ENCODE measurements around the gene VILL. TPM values are rescaled to one million over a fixed set of nuclear protein-coding genes. Genes with fewer than 3 reads are reported as not detected.
"Not testable (repeated sequence)": the region's sequence is repeated elsewhere in the genome, so short reads cannot be mapped to it uniquely, and the experiment has no call there.

Gene VILL
- total and polyA plus RNA-seq, 5 experiments from 2014 or later = 12.3 to 41.9 (median 21.6) TPM

DNA sequence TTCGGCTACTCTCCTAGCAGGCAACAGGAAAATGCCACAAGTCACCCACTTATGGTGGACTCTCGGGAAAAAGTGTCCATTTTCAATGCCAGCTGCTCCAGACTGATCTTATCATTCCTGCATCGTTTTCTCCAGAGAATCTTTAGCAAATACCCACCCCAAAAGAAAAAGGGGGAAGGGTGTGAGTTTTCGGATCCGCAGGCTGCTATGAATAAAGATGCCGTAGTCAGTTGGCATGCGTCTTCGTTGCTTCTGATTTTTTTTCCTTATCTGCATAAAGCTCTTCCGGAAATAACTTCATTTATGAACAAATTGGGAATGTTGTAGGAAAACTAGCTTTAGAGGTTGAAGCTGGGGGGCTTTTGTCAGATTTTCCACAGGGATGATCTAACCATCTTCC lies 22.4 kb upstream of the VILL start:
- no peak overlapping the region for H3K4me3 Mint-ChIP-seq

DNA sequence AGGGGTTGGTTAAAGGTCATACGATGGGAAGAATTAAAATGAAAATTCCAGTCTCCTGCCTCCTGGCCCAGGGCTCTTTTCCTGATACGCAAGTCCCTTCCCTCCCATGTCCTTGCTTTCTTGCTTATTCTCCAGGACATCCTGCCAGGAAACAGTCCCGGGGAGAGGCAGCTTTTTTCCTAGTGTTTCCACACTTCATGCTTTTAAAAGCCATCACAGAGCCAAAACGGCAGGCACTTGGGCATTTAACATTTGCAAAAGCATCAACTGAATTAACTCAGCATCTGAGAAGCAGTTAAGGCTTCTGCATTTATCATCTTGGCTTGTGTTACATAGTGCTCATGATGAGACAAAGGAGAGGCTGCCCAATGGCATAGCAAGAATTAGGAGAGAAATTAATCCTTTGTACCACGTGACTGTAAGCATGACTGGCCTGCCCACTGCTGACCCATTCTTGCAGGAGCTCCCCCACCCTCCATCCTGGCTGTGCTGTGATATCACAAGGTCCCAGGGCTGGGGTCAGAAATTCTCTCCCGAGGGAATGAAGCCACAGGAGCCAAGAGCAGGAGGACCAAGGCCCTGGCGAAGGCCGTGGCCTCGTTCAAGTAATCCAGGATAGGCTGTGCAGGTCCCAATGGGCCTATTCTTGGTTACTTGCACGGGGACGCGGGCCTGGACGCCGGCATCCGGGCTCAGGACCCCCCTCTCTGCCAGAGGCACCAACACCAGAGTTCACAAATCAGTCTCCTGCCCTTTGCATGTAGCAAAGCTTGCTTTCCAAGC lies 21.6 kb upstream of the VILL start:
- H3K4me1 Mint-ChIP-seq = no peaks in the 10 kb centered on the region
- DNase-seq = no peak
- H3K4me3 Mint-ChIP-seq = no peak overlapping the region
- no peak for ATAC-seq
- no peaks in the 10 kb centered on the region for H3K36me3 Mint-ChIP-seq
- POLR2A ChIA-PET = no interaction called here
- no peak overlapping the region for H3K27ac Mint-ChIP-seq
- H3K27me3 Mint-ChIP-seq = no peaks in the 10 kb centered on the region
- H3K9me3 Mint-ChIP-seq = no peaks in the 10 kb centered on the region

More for the DNA sequence above, 22.4 kb upstream of the VILL start:
- no peak for DNase-seq
- POLR2A ChIA-PET = interaction anchor here (1.3 kb wide), 1 partner anchor 113 kb away, joined by 3 read pairs; no protein-coding TSS in a partner anchor
- Mint-ChIP-seq H3K36me3 (no peaks in the 10 kb centered on the region), H3K27me3 (no peaks in the 10 kb centered on the region), H3K27ac (no peak overlapping the region), H3K9me3 (no peaks in the 10 kb centered on the region), H3K4me1 (peaks cover 0 to 3% (median 2%) of the 10 kb centered on the region in 4 donors)
- no peak for ATAC-seq

DNA sequence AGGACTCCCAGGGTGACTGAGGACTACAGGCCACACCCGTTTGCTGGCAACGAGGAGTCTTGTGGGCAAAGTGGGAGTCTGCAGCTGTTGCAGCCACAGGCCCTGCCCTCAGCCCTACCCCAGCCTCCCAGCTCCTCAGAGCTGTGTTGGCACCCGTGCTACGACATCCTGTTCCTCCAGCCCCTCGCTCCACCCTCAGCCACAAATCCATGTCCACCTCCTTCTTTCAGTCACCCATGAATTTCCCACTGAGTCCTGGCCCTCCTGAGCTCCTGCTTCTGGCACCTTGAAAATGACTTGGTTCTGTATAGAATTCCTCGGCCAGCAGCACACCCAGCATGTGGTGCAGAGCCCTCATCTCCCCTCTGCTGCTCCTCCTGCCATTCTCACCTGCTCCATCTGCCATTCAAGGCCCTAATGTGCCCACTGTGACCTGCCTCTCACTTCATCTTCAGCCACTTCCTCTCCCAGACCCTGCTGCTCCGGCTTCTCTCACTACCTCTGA lies 20.9 kb upstream of the VILL start:
- no peak overlapping the region for H3K27ac Mint-ChIP-seq

DNA sequence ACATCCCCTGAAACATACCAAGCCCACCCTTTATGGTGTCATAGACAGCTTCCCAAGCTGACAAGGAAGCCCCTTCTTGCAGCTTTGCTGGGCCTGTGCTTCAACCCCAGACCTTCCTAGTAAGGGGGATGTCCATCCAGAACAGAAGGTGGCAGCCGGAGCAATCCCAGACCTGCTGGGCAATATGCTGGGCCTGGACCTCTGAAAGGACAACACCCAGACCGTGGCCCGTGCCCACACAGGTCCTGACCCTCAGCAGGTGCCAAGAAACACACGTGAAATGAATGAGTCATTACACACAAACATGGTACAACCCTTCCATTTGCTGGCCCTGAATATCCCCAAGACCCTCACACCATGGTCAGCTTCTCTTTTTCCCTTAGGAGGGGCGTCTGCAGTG lies 19.8 kb upstream of the VILL start:
- H3K27me3 Mint-ChIP-seq = no peaks in the 10 kb centered on the region
- no peak for ATAC-seq
- POLR2A ChIA-PET = no interaction called here
- DNase-seq = no peak
- no peak overlapping the region for H3K4me3 Mint-ChIP-seq
- peak overlapping the region in 2 of 10 donors; percentile 7 to 33 for H3K27ac Mint-ChIP-seq
- no peaks in the 10 kb centered on the region for H3K36me3 Mint-ChIP-seq
- peaks cover 4 to 8% (median 7%) of the 10 kb centered on the region in 4 donors for H3K4me1 Mint-ChIP-seq
- no peaks in the 10 kb centered on the region for H3K9me3 Mint-ChIP-seq

More for the DNA sequence above, 20.9 kb upstream of the VILL start:
- no peaks in the 10 kb centered on the region for H3K27me3 Mint-ChIP-seq
- POLR2A ChIA-PET = no interaction called here
- ATAC-seq (no peak), DNase-seq (no peak)
- no peaks in the 10 kb centered on the region for H3K36me3 Mint-ChIP-seq
- H3K9me3 Mint-ChIP-seq = no peaks in the 10 kb centered on the region
- H3K4me3 Mint-ChIP-seq = no peak overlapping the region
- peaks cover 0 to 3% (median 2%) of the 10 kb centered on the region in 4 donors for H3K4me1 Mint-ChIP-seq

DNA sequence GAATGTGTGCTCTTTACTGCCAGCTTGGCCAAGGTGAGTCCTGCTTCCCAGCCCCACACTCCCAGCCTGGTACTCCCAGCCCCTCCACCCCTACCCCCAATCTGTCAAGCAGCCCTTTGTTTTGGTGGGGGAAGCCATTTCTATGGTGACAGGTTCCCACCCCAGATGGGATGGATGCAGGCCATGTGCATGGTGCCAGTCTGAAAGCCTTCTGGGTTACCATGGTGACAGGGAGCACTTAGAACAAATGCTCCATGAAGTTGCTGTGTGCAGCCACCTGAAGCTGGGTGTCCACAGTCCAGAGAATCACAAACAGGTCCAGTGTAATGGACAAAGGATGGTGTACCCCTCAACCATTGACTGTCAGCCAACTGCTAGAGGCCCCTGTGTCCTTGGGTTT lies 19.1 kb upstream of the VILL start:
- peaks cover 4 to 8% (median 7%) of the 10 kb centered on the region in 4 donors for H3K4me1 Mint-ChIP-seq
- H3K9me3 Mint-ChIP-seq = no peaks in the 10 kb centered on the region
- no peak for DNase-seq
- no peaks in the 10 kb centered on the region for H3K27me3 Mint-ChIP-seq
- H3K4me3 Mint-ChIP-seq = no peak overlapping the region
- no peak for ATAC-seq
- POLR2A ChIA-PET = no interaction called here
- H3K36me3 Mint-ChIP-seq = no peaks in the 10 kb centered on the region
- no peak overlapping the region for H3K27ac Mint-ChIP-seq

DNA sequence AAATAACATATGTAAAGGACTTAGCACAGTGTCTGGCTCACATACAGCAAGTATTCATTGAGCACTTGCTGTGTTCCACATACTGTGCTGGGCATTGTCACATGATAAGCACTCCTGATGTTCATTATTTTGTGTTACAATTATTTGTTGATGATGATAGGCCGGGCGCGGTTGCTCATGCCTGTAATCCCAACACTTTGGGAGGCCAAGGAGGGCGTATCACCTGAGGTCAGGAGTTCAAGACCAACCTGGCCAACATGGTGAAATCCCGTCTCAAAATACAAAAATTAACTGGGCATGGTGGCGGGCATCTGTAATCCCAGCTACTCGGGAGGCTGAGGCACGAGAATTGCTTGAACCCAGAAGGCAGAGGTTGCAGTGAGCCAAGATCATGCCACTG lies 18.5 kb upstream of the VILL start:
- H3K27ac Mint-ChIP-seq, H3K27me3 Mint-ChIP-seq, ATAC-seq, H3K4me1 Mint-ChIP-seq, DNase-seq, H3K9me3 Mint-ChIP-seq, POLR2A ChIA-PET, H3K36me3 Mint-ChIP-seq, H3K4me3 Mint-ChIP-seq: not testable (repeated sequence)

DNA sequence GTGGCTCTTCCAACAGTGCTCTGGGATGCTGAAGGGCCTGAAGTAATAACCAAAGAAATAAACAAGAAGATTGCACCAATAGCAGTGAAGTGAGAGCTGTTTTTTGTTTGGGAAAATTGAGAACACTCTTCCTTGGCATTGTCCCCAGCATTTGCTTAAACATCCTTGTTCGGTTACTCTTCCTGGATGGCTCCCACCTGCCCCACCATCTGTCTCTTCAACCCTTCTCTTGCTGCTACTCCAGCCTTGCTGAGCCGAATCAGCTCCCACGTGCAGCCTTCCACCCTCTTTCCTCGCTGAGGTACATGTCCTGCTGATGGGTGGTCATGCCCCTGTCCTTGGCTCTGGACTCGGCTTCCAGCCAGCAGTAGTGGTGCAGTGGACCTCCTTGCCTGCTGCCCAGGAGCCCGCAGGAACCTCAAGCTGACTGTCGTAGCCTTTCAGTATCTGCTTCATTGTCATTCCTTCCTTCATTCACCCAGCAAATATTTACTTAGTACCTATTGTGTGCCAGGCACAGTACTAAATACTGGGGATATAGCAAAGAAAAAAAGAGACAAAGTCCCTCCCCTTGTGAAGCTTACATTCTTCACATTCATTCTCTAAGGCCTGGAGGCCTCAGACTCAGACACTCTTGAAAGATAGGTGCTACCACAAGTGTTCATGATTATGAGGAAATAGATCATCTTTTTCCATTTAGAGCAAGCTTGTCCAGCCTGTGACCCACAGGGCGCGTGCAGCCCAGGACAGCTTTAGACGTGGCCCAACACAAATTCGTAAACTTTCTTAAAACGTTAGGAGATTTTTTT lies 17.1 kb upstream of the VILL start:
- Mint-ChIP-seq H3K4me3 (no peak overlapping the region), H3K4me1 (peaks cover 4 to 8% (median 7%) of the 10 kb centered on the region in 4 donors), H3K36me3 (no peaks in the 10 kb centered on the region), H3K27ac (no peak overlapping the region), H3K9me3 (no peaks in the 10 kb centered on the region), H3K27me3 (no peaks in the 10 kb centered on the region)
- DNase-seq = no peak
- no peak for ATAC-seq
- POLR2A ChIA-PET = interaction anchor here (2.1 kb wide), 1 partner anchor 66 kb away, joined by 5 read pairs; the partner anchor contains the start of gene DLEC1

DNA sequence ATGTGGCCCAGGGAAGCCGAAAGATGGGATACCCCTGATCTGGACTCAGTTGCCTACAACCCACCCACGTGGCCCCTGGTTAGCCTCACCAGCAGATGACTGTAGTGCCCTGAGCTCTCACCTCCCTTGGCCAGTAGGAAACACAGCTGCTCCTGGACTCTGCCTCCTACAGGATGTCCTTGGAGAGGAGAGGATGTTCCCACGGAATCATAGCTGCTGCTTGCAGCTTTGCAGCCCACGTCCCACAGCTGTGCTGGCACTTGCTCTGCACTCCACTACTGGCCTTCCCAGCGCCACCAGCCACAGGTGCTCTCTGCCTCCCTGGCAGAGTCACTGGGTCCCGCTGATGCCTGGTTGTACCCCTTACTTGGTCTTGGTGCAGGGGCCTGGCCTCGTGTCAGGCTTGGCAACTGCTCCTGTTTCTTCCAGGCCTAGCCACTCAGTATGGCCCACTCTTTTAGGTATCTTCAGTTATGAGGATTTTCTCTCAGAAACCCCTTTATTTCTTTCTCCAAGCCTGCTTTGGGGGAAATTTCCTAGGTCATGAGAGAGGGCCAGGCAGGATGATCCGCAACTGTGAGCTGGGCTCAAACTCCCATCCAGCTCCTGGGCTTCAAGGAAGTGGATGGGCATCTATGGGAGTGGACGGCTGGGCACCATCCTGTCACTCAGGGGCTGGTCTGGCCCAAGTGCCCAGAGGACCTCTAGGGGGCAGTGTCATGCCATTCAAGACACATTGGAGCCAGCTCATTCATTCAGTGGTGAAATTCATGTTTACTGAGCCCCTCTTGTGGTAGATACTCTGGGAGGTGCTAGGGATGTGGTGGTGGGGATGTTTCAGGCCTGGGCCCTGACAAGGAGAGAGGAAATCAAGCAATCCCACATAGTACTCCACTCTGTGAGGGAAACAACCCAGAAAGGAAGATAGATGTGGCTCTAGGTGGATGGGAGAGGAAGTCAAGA lies 16.2 kb upstream of the VILL start:
- no peak overlapping the region for H3K4me3 Mint-ChIP-seq
- DNase-seq (peak; percentile 51 to 86 (median 67)), ATAC-seq (peak; percentile 99)
- H3K9me3 Mint-ChIP-seq = no peaks in the 10 kb centered on the region
- peak overlapping the region in 3 of 10 donors; percentile 3 to 80 (median 19) for H3K27ac Mint-ChIP-seq
- no peaks in the 10 kb centered on the region for H3K27me3 Mint-ChIP-seq
- POLR2A ChIA-PET = interaction anchor here (0.6 to 2.1 kb wide), 2 partner anchors 39 to 65 kb away, joined by 3 to 5 read pairs; partner anchors contain the start of gene DLEC1
- H3K36me3 Mint-ChIP-seq = no peaks in the 10 kb centered on the region
- peaks cover 4 to 8% (median 7%) of the 10 kb centered on the region in 4 donors for H3K4me1 Mint-ChIP-seq

DNA sequence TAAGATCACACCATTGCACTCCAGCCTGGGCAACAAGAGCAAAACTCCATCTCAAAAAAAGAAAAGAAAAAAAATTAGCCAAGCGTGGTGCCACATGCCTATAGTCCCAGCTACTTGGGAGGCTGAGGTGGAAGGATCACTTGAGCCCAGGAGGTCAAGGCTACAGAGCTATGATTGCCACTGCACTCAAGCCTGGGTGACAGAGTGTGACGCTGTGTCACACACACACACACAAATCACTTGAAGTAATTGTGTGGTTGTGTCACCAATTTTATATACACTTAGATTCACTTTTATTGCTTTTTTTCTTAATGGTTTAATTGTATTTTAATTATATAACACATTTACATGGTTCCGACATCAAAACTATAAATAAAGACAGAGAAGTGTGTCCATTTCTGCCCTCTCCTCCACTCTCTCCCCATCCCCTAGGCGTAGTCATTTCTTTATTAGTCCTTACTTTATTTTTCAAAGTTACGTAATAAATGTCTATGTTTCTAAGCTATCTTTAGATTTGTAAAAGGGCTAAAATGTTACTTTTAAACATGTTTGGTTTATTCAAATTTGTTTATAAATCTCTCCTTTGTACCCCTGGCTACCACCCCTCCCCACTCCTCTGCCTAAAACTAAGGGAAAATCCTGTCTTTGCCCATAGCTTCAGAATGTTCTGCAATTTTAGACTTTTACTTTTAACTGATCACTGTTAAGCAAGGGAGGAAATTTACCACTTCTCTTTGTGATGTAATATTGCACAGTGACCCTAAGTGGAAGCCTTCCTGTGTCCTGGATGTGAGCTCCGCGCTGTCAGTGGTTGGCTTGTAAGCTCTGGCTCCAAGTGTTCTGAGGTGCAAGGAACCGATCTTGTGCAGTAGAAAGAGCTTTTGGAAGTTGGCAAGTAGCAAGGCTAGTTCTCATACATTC lies 10.8 kb upstream of the VILL start:
- H3K27me3 Mint-ChIP-seq = no peaks in the 10 kb centered on the region

DNA sequence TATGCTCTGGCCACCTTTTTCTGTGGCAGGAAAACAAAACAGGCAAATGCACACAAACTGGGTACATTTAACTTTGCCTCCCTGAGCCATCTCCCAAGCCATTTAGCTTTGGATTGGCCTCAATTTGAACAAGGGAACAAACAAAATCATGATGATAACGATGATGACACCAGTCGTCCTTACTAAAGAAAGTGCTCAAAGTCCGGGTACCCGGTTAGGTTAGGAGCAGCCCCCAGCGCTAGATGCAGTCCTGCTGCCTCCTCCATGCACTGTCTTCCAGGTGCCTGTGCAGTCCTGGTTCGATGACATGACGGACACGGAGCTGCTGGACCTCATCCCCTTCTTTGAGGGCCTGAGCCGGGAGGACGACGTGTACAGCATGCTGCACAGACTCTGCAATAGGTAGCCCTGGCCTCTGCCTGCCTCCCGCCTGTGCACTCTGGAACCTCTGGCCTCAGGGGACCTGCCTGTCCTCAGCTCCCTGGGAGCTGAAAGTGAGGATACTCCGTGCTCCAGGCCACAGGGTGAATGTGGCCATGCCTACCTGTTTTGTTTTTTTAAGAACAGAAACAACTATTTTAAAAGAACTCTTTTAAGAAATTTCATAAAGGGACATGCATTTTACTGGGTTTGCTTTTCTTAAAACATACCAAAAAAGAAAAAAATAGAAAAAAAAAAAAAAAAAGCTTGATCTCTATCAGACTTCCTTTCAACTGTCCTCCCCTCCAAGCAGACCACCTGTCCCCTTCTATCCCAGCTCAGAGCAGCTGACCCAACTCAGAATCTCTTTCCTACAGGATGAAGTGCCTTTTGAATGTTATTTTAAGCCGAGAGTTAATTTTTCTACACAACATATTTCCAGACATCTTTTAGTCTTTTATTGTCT lies 9.9 kb upstream of the VILL start:
- ATAC-seq (no peak), DNase-seq (no peak)
- Mint-ChIP-seq H3K4me1 (peaks cover 0 to 2% (median 0%) of the 10 kb centered on the region in 4 donors), H3K27ac (no peak overlapping the region), H3K27me3 (no peaks in the 10 kb centered on the region), H3K36me3 (no peaks in the 10 kb centered on the region), H3K9me3 (no peaks in the 10 kb centered on the region), H3K4me3 (no peak overlapping the region)
- POLR2A ChIA-PET = interaction anchor here (0.6 kb wide), 1 partner anchor 132 kb away, joined by 3 read pairs; no protein-coding TSS in a partner anchor

More for the DNA sequence above, 10.8 kb upstream of the VILL start:
- Mint-ChIP-seq H3K36me3 (no peaks in the 10 kb centered on the region), H3K27ac (no peak overlapping the region), H3K4me1 (peaks cover 3 to 4% (median 3%) of the 10 kb centered on the region in 4 donors), H3K9me3 (no peaks in the 10 kb centered on the region), H3K4me3 (no peak overlapping the region)
- POLR2A ChIA-PET = interaction anchor here (0.6 kb wide), 2 partner anchors 131 to 352 kb away, joined by 3 to 4 read pairs; no protein-coding TSS in a partner anchor
- ATAC-seq (no peak), DNase-seq (no peak)

DNA sequence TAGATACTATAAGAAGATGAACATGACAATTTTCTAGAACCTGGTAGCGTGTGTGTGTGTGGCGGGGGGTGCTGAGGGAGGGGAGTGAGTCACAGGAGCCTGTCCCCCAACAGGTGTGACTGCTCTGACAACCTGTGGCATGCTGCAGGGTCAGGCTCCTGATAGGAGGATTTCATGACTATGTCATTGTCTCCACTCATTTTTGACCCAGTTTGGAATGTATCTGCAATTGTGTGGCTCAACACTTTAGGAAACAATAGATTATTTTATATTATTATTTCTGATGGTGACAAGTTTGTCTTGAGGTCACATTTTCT lies 9.3 kb upstream of the VILL start:
- no peak overlapping the region for H3K4me3 Mint-ChIP-seq
- DNase-seq = no peak
- peaks cover 0 to 2% (median 0%) of the 10 kb centered on the region in 4 donors for H3K4me1 Mint-ChIP-seq
- ATAC-seq = no peak
- POLR2A ChIA-PET = no interaction called here
- H3K9me3 Mint-ChIP-seq = no peaks in the 10 kb centered on the region
- H3K36me3 Mint-ChIP-seq = no peaks in the 10 kb centered on the region
- H3K27me3 Mint-ChIP-seq = no peaks in the 10 kb centered on the region
- no peak overlapping the region for H3K27ac Mint-ChIP-seq
